GM18867 (cell line): ENCODE results near the gene CADM1.

ENCODE experiments used
- ATAC-seq: cut with Tn5 transposase; IDR thresholded peaks from one replicate; pipeline ENCODE4 v1.9.1; 2021; ENCODE audit warnings: mild to moderate bottlenecking, moderate library complexity; ENCODE audit not compliant: unreplicated experiment

Gene CADM1

GRCh38 chr11:115290893-115291292, 213.3 kb downstream of the CADM1 start:
- no peak for ATAC-seq

GRCh38 chr11:115290479-115290878, 213.7 kb downstream of the CADM1 start:
- ATAC-seq: no peak

GRCh38 chr11:115287266-115287665, 216.9 kb downstream of the CADM1 start:
- ATAC-seq: no peak

DNA sequence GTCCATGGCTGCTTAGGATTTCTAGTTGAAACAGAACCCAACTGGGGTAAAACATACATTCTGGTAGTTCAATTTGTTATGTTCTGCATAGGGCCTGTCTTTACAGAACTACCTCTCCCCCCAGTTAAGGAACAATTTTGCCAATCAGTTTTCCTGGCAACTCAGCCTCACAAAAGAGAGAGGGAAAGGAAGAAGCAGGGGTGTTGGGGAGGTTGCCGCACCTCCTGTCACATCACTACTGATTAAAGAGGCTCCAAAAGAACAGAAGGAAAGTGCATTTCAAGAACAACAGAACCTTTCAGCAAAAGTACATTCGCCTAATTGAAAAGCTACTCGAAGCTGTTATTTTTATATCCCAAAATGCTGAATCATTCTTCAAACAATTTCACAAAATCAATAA, 217.6 kb downstream of the CADM1 start:
- ATAC-seq: no peak

- no peak for ATAC-seq
These were observed 219.4 kb downstream of the CADM1 start for GRCh38 chr11:115284773-115285172.

DNA sequence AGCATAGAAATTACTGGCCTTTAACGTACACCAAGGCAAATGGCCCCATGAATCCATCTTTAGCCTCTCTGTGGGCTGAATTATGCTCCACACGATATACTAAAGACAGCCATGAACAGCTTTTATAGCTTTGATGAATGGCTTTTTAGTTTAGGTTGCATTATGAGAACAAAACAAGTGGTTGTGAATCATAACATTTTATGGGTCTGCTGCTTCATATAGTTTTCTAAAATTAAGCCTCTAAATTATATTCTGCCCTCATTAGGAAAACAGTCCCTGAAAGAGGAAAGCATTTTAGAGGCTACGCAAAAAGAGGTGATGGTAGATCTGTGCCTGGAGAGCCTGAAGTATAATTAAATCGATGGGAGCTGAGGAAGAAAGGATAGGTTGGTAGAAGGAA, 221.3 kb downstream of the CADM1 start:
- no peak for ATAC-seq

GRCh38 chr11:115280775-115281174, 223.4 kb downstream of the CADM1 start:
- ATAC-seq: no peak

- no peak for ATAC-seq
These were observed 224.1 kb downstream of the CADM1 start for GRCh38 chr11:115279813-115280761.

GRCh38 chr11:115276799-115277198, 227.4 kb downstream of the CADM1 start:
- no peak for ATAC-seq

DNA sequence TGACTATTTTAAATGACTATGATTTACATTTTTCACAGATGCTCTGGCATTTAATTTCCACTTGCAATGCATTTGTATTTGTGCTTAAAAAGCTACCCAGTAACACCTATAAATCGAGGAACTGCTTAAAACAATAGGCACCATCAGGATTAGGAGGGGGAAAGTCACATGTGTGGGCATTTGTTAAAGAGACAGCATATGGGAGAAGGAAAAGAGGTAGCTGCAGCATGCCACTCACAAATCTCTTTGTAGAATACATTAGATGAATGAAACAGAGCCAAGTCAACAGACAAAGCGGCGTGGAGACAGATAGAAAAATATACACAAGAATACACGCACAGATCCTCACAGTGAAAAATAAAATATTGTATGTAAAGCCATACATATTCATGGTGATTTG, 228.0 kb downstream of the CADM1 start:
- no peak for ATAC-seq

- no peak for ATAC-seq
These were observed 229.2 kb downstream of the CADM1 start for GRCh38 chr11:115275045-115275444.

- no peak for ATAC-seq
These were observed 231.3 kb downstream of the CADM1 start for GRCh38 chr11:115272925-115273324.

DNA sequence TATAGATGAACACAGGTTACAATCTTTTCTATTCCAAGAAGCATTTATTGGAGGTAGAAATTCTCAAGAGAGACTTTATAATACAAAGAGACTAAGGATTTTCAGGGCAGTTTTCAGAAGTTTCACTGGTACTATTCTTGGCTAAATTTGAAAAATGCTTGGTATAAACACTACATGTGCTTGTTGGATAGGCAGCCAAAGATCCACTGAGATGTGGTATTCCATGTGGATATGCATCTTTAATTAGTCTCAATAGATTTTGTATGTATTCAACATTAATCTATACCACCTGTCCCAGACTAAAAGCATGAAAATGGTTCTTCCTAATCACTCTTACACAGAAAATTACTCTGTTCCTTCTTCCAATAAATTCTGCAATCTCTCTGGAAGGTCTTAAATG, 232.6 kb downstream of the CADM1 start:
- ATAC-seq: no peak

DNA sequence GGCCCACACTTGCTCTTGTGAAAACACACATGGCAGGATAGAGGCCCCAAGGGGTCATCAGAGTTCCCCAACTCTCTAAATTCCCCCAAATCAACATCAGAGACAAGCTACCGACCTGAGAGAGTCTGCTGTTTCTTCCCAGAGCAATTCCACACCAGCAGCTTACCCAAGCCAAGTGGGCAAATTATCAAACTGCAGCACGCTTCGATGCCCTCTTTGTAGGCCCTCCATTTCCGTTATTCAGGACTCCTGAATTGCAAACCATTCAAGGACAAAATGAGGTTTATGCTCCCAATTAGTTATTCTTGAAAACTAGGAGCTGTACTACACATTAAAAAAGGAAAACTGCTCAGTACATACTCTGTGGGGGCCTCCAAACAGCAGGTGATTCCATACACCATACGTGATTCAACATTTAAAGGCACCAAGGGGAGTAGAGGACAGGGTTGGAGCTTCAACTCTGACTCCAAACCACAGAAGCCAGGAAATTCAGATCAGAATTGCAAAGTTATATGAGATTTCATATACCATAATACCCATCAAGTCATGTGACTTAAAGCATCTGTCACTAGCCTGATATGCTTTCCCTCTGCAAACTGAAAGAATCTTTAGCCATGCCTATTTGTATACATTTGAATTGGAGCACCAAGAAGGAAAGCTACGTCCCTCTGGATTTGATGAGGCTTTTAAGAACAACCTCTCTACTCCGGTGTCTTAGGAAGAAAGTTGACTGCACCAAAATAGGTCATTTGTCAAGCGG, 234.8 kb downstream of the CADM1 start:
- no peak for ATAC-seq

- ATAC-seq: no peak
These were observed 236.3 kb downstream of the CADM1 start for GRCh38 chr11:115267871-115268270.

GRCh38 chr11:115267238-115267781, 236.9 kb downstream of the CADM1 start:
- ATAC-seq: no peak

- ATAC-seq: no peak
These were observed 238.1 kb downstream of the CADM1 start for GRCh38 chr11:115266066-115266639.

DNA sequence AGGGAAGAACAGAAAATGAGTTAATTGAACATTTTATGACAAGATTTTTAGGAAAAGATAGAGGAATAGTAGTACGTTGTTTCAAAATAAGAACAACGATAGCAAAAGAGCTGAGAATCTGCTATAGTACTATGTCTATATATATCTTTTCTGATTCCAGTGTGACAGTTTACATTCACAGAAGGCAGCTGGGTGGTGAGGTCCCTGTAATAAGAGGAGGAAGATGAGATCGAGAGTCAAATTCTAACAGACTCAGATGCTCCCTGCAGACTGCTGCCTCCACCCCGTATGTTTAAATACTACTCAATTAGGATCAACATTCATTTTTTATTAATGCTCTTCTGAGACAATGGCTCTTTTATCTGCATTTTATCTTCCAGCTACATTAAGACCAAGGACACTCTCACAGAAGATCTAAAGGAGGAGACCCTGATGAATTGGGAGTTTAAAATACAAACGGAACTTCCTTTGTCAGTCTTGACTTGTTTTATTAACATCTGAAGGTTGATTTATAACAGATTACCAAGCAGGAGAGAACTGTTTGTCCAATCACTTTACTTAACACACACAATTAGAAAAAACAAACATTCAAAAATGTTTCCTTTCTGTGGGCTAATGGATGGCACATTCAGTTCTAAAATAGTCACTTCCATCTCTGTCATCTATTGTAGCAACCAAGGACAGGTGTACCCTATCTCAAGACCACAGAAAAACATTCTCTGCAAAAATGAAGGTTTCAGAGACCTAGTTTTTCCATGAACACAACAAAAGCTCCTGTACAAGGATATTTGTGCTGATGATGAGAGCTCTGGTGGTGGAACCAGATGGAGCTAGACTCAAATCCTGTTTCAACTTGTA, 240.2 kb downstream of the CADM1 start:
- no peak for ATAC-seq

- no peak for ATAC-seq
These were observed 246.0 kb downstream of the CADM1 start for GRCh38 chr11:115258216-115258615.

DNA sequence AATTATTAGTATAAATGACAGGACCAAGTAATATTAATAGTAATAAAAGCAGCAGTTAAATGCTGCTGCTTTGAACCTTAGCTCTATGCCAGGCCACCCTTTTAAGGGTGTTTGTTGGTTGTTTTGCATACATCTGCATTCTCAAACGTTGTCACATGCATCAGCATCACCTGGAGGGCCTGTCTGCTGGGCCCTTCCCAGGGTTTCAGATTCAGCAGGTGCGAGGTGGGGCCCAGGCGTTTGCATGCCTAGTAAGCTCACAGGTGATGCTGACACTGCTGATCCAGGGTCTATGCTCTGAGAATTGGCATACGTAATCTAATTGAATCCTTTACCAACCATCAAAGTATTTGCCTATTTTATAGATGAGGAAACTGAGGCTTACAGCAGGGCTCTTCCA, 246.5 kb downstream of the CADM1 start:
- ATAC-seq: no peak
